PC-3 (cell line): ENCODE data around the gene SOX6. TPM values are rescaled to one million over a fixed set of nuclear protein-coding genes. Genes with fewer than 3 reads are reported as not detected.

Source experiments
- ATAC-seq: fragments of 200-7000 bp; cut with Tn5 transposase; 2 replicates; pipeline ENCODE4 v1.9.1; 2020; ENCODE audit warnings: mild to moderate bottlenecking, moderate library complexity
- BruUV-seq: library from RNA; stranded (reverse); fragments of 400-500 nt; replicated peaks from 2 replicates; lab custom pipeline; 2021; lab: Mats Ljungman, UMichigan
- CTCF ChIA-PET: fragments of 300-600 bp; sonication (Branson Sonifier 250); formaldehyde crosslinking; loops from one replicate; lab custom pipeline; 2022; ENCODE audit warnings: antibody characterized with exemption; lab: Charles Lee
- POLR2A ChIA-PET: fragments of 300-600 bp; sonication (Branson Sonifier 250); formaldehyde crosslinking; loops from one replicate; lab custom pipeline; 2022; ENCODE audit warnings: antibody characterized with exemption; ENCODE audit not compliant: unreplicated experiment; lab: Charles Lee
- DNase-seq: peaks from one replicate; pipeline ENCODE4 v3.0.0-alpha.2; 2015
- H2AFZ ChIP-seq: fragments of 300-600 bp; sonication (generic); 2 replicates; pipeline ENCODE4 v1.6.0; 2016; ENCODE audit warnings: antibody characterized with exemption, low read length
- H3F3A ChIP-seq: fragments of 300-600 bp; sonication (generic); one replicate; pipeline ENCODE4 v1.6.0; 2017; ENCODE audit warnings: antibody characterized with exemption, low read length, control low read depth, mild to moderate bottlenecking; ENCODE audit not compliant: unreplicated experiment
- H3K27ac ChIP-seq: fragments of 300-600 bp; sonication (generic); 2 replicates; pipeline ENCODE4 v1.5.1; 2016; ENCODE audit warnings: mild to moderate bottlenecking, low read length
- H3K27me3 ChIP-seq: fragments of 300-600 bp; sonication (generic); 2 replicates; pipeline ENCODE4 v1.6.1; 2016; ENCODE audit warnings: low read length, mixed read lengths
- H3K36me3 ChIP-seq: fragments of 300-600 bp; sonication (generic); 2 replicates; pipeline ENCODE4 v1.6.1; 2016; ENCODE audit warnings: low read depth, mixed run types, low read length, mixed read lengths
- H3K4me1 ChIP-seq: fragments of 300-600 bp; sonication (generic); 2 replicates; pipeline ENCODE4 v1.5.1; 2016; ENCODE audit warnings: low read length; ENCODE audit not compliant: insufficient read depth
- H3K4me2 ChIP-seq: fragments of 300-600 bp; sonication (generic); 2 replicates; pipeline ENCODE4 v1.6.0; 2016; ENCODE audit warnings: low read length
- H3K4me3 ChIP-seq: fragments of 300-600 bp; sonication (generic); 2 replicates; pipeline ENCODE4 v1.5.1; 2016; ENCODE audit warnings: mild to moderate bottlenecking, low read length, mixed read lengths
- H3K79me2 ChIP-seq: fragments of 300-600 bp; sonication (generic); 2 replicates; pipeline ENCODE4 v1.6.1; 2017; ENCODE audit warnings: low read length, mixed read lengths
- H3K9ac ChIP-seq: fragments of 300-600 bp; sonication (generic); 2 replicates; pipeline ENCODE4 v1.6.0; 2016; ENCODE audit warnings: mild to moderate bottlenecking, low read length
- H3K9me2 ChIP-seq: fragments of 300-600 bp; sonication (generic); replicated peaks from 2 replicates; pipeline ENCODE4 v1.6.1; 2016; ENCODE audit warnings: mixed run types, low read length, mixed read lengths
- H3K9me3 ChIP-seq: fragments of 300-600 bp; sonication (generic); 2 replicates; pipeline ENCODE4 v1.6.1; 2016; ENCODE audit warnings: low read length, mixed read lengths
- H4K20me1 ChIP-seq: fragments of 300-600 bp; sonication (generic); 2 replicates; pipeline ENCODE4 v1.6.1; 2016; ENCODE audit warnings: low read length, mixed read lengths
- CTCF ChIP-seq: fragments of 300-600 bp; sonication (generic); conservative IDR thresholded peaks from 2 replicates; pipeline ENCODE4 v1.5.1; 2017; ENCODE audit warnings: antibody characterized with exemption, low read depth, mild to moderate bottlenecking, low read length
- EZH2 ChIP-seq: fragments of 300-600 bp; sonication (generic); IDR thresholded peaks from one replicate; pipeline ENCODE4 v1.6.1; 2017; ENCODE audit warnings: antibody characterized with exemption, mild to moderate bottlenecking, low read length; ENCODE audit not compliant: unreplicated experiment
- EZH2phosphoT487 ChIP-seq: fragments of 300-600 bp; sonication (generic); IDR thresholded peaks from 2 replicates; pipeline ENCODE4 v1.6.1; 2018; ENCODE audit warnings: mild to moderate bottlenecking, antibody characterized with exemption, low read length, borderline replicate concordance
- intact Hi-C: fragments of 100-400 bp; cut with micrococcal nuclease; formaldehyde crosslinking; loops from 2 replicates; pipeline ENCODE4 v1.9.0; 2023
- total RNA-seq: library from RNA; depleted of rRNA; stranded (reverse); fragments of >200 nt; gene quantifications from 2 replicates; pipeline ENCODE4 v1.2.3, GENCODE V29; 2014

SOX6 gene
- total RNA-seq, 1 experiment from 2014 or later: not detected

- no TSS peak for BruUV-seq
- POLR2A ChIA-PET: no interaction called here
These were observed 339.9 kb downstream of the SOX6 start for GRCh38 chr11:16016468-16016829.

GRCh38 chr11:16015741-16016467 lies 340.4 kb downstream of the SOX6 start:
- BruUV-seq: no TSS peak
- intact Hi-C loops: no loop called here
- H3K27ac ChIP-seq: no peak overlapping the region

More at GRCh38 chr11:16016468-16016829, 339.9 kb downstream of the SOX6 start:
- TF ChIP-seq EZH2: no peak
- no peak for TF ChIP-seq CTCF
- TF ChIP-seq EZH2phosphoT487: no peak
- Histone ChIP-seq H3F3A (no peaks in the 10 kb centered on the region), H3K4me1 (no peaks in the 10 kb centered on the region), H3K27ac (no peak overlapping the region), H3K79me2 (no peaks in the 10 kb centered on the region), H3K9ac (no peak overlapping the region), H3K4me2 (no peak overlapping the region), H4K20me1 (no peaks in the 10 kb centered on the region), H3K4me3 (no peak overlapping the region), H3K27me3 (peaks cover 15% of the 10 kb centered on the region; the same call in 1 of the 2 replicates), H2AFZ (no peak overlapping the region), H3K9me3 (no peaks in the 10 kb centered on the region), H3K36me3 (no peaks in the 10 kb centered on the region), H3K9me2 (no peaks in the 10 kb centered on the region)
- ATAC-seq (no peak), DNase-seq (no peak)
- CTCF ChIA-PET: no interaction called here
- intact Hi-C loops: no loop called here

More at GRCh38 chr11:16015741-16016467, 340.4 kb downstream of the SOX6 start:
- H3K4me3 ChIP-seq: no peak overlapping the region
- no peaks in the 10 kb centered on the region for H3F3A ChIP-seq
- TF ChIP-seq EZH2 (no peak), EZH2phosphoT487 (no peak), CTCF (no peak)
- no peaks in the 10 kb centered on the region for H3K36me3 ChIP-seq
- POLR2A ChIA-PET: interaction anchor here (0.6 kb wide), 1 partner anchor 28 kb away, joined by 3 read pairs; no protein-coding TSS in a partner anchor
- H3K79me2 ChIP-seq: no peaks in the 10 kb centered on the region
- H3K4me1 ChIP-seq: no peaks in the 10 kb centered on the region
- ATAC-seq (no peak), DNase-seq (no peak)
- no peak overlapping the region for H2AFZ ChIP-seq
- H4K20me1 ChIP-seq: no peaks in the 10 kb centered on the region
- CTCF ChIA-PET: no interaction called here
- no peaks in the 10 kb centered on the region for H3K9me3 ChIP-seq
- no peak overlapping the region for H3K4me2 ChIP-seq
- peaks cover 15% of the 10 kb centered on the region; the same call in 1 of the 2 replicates for H3K27me3 ChIP-seq
- H3K9me2 ChIP-seq: no peaks in the 10 kb centered on the region
- H3K9ac ChIP-seq: no peak overlapping the region
